Measurements from ENCODE around the gene PPP1R1C. TPM values are rescaled to one million over a fixed set of nuclear protein-coding genes. Genes with fewer than 3 reads are reported as not detected.

PPP1R1C gene
- total RNA-seq, 1 donor from 2014 or later, result 0.50 TPM

- no peaks in the 10 kb centered on the region for H3K36me3 Mint-ChIP-seq (ENCODE audit: low read depth, unreplicated experiment)
- H3K4me3 Mint-ChIP-seq (ENCODE audit: unreplicated experiment), result no peak overlapping the region
- H3K9me3 ChIP-seq (ENCODE audit: insufficient read depth, low read depth, low read length), result no peaks in the 10 kb centered on the region
- no peak overlapping the region for H3K27ac Mint-ChIP-seq (ENCODE audit: unreplicated experiment)
- H3K79me2 ChIP-seq (ENCODE audit: insufficient read depth, low read length), result no peaks in the 10 kb centered on the region
- H3K9me3 Mint-ChIP-seq (ENCODE audit: unreplicated experiment), result no peaks in the 10 kb centered on the region
- FAIRE-seq, result no peak
- no peak overlapping the region for H3K4me2 ChIP-seq (ENCODE audit: low read length)
- H3K27me3 Mint-ChIP-seq (ENCODE audit: low read depth, unreplicated experiment), result no peaks in the 10 kb centered on the region
- no peak overlapping the region for H3K9ac ChIP-seq (ENCODE audit: low read length)
- H2AFZ ChIP-seq (ENCODE audit: low read depth, low read length), result no peak overlapping the region
- no peak for DNase-seq (ENCODE audit: low read depth)
- no peaks in the 10 kb centered on the region for H4K20me1 ChIP-seq (ENCODE audit: insufficient read depth, low read length)
- H3K36me3 ChIP-seq (ENCODE audit: insufficient read depth, low read length), result no peaks in the 10 kb centered on the region
- H3K4me3 ChIP-seq (ENCODE audit: insufficient read depth, low read depth, low read length), result no peak overlapping the region
- TF ChIP-seq CTCF (IDR thresholded peaks at IDR 0.05; ENCODE audit: insufficient read depth, low read depth, low read length), result no peak
- no peak for TF ChIP-seq EZH2 (IDR thresholded peaks at IDR 0.05; ENCODE audit: insufficient read depth, low read length)
- no peaks in the 10 kb centered on the region for H3K27me3 ChIP-seq (ENCODE audit: insufficient read depth, low read length)
- no peak overlapping the region for H3K27ac ChIP-seq (ENCODE audit: low read depth, low read length)
- H3K4me1 Mint-ChIP-seq (ENCODE audit: low read depth, unreplicated experiment), result peaks cover 9% of the 10 kb centered on the region
- H3K4me1 ChIP-seq (ENCODE audit: insufficient read depth, low read length), result peaks cover 11% of the 10 kb centered on the region
Measured at GRCh38 chr2:181944164-181944913, 41.3 kb upstream of the PPP1R1C start.

GRCh38 chr2:181944914-181945291 lies 40.8 kb upstream of the PPP1R1C start:
- Histone ChIP-seq H3K36me3 (ENCODE audit: insufficient read depth, low read length) (no peaks in the 10 kb centered on the region), H2AFZ (ENCODE audit: low read depth, low read length) (no peak overlapping the region), H4K20me1 (ENCODE audit: insufficient read depth, low read length) (no peaks in the 10 kb centered on the region), H3K4me2 (ENCODE audit: low read length) (no peak overlapping the region), H3K4me3 (ENCODE audit: insufficient read depth, low read depth, low read length) (no peak overlapping the region), H3K9ac (ENCODE audit: low read length) (no peak overlapping the region), H3K4me1 (ENCODE audit: insufficient read depth, low read length) (peaks cover 11% of the 10 kb centered on the region), H3K27ac (ENCODE audit: low read depth, low read length) (no peak overlapping the region), H3K9me3 (ENCODE audit: insufficient read depth, low read depth, low read length) (no peaks in the 10 kb centered on the region), H3K27me3 (ENCODE audit: insufficient read depth, low read length) (no peaks in the 10 kb centered on the region), H3K79me2 (ENCODE audit: insufficient read depth, low read length) (no peaks in the 10 kb centered on the region)
- peaks cover 9% of the 10 kb centered on the region for H3K4me1 Mint-ChIP-seq (ENCODE audit: low read depth, unreplicated experiment)
- H3K27me3 Mint-ChIP-seq (ENCODE audit: low read depth, unreplicated experiment), result no peaks in the 10 kb centered on the region
- no peak overlapping the region for H3K27ac Mint-ChIP-seq (ENCODE audit: unreplicated experiment)
- no peaks in the 10 kb centered on the region for H3K9me3 Mint-ChIP-seq (ENCODE audit: unreplicated experiment)
- DNase-seq (ENCODE audit: low read depth) (no peak), FAIRE-seq (no peak)
- H3K36me3 Mint-ChIP-seq (ENCODE audit: low read depth, unreplicated experiment), result no peaks in the 10 kb centered on the region
- H3K4me3 Mint-ChIP-seq (ENCODE audit: unreplicated experiment), result no peak overlapping the region
- TF ChIP-seq CTCF (IDR thresholded peaks at IDR 0.05; ENCODE audit: insufficient read depth, low read depth, low read length) (no peak), EZH2 (IDR thresholded peaks at IDR 0.05; ENCODE audit: insufficient read depth, low read length) (no peak)

- no peak overlapping the region for H3K27ac ChIP-seq (ENCODE audit: low read depth, low read length)
- no peak overlapping the region for H3K9ac ChIP-seq (ENCODE audit: low read length)
- Mint-ChIP-seq H3K27ac (ENCODE audit: unreplicated experiment) (no peak overlapping the region), H3K9me3 (ENCODE audit: unreplicated experiment) (no peaks in the 10 kb centered on the region), H3K4me3 (ENCODE audit: unreplicated experiment) (no peak overlapping the region), H3K36me3 (ENCODE audit: low read depth, unreplicated experiment) (no peaks in the 10 kb centered on the region), H3K4me1 (ENCODE audit: low read depth, unreplicated experiment) (peaks cover 11% of the 10 kb centered on the region), H3K27me3 (ENCODE audit: low read depth, unreplicated experiment) (no peaks in the 10 kb centered on the region)
- no peaks in the 10 kb centered on the region for H4K20me1 ChIP-seq (ENCODE audit: insufficient read depth, low read length)
- no peaks in the 10 kb centered on the region for H3K79me2 ChIP-seq (ENCODE audit: insufficient read depth, low read length)
- DNase-seq (ENCODE audit: low read depth) (no peak), FAIRE-seq (peak; percentile 26)
- H3K27me3 ChIP-seq (ENCODE audit: insufficient read depth, low read length), result no peaks in the 10 kb centered on the region
- H2AFZ ChIP-seq (ENCODE audit: low read depth, low read length), result no peak overlapping the region
- no peaks in the 10 kb centered on the region for H3K9me3 ChIP-seq (ENCODE audit: insufficient read depth, low read depth, low read length)
- no peak overlapping the region for H3K4me2 ChIP-seq (ENCODE audit: low read length)
- H3K4me1 ChIP-seq (ENCODE audit: insufficient read depth, low read length), result peaks cover 11% of the 10 kb centered on the region
- no peak for TF ChIP-seq CTCF (IDR thresholded peaks at IDR 0.05; ENCODE audit: insufficient read depth, low read depth, low read length)
- no peak for TF ChIP-seq EZH2 (IDR thresholded peaks at IDR 0.05; ENCODE audit: insufficient read depth, low read length)
- H3K36me3 ChIP-seq (ENCODE audit: insufficient read depth, low read length), result no peaks in the 10 kb centered on the region
- no peak overlapping the region for H3K4me3 ChIP-seq (ENCODE audit: insufficient read depth, low read depth, low read length)
Measured at GRCh38 chr2:181946444-181947127, 39.1 kb upstream of the PPP1R1C start.
